ENCODE results near the gene ANKUB1. TPM values are rescaled to one million over a fixed set of nuclear protein-coding genes. Genes with fewer than 3 reads are reported as not detected.

Gene ANKUB1
- 0.34 and 4.1 TPM in 2 replicates for total RNA-seq

GRCh38 chr3:149792452-149793270 is at the start of gene ANKUB1:
TSS of gene ANKUB1 (minus strand) at chr3:149792554. CDS start at chr3:149792366, 188 bp downstream.

GRCh38 chr3:149812606-149813366 is 20.4 kb upstream of the ANKUB1 start, which contains the start of gene RNF13:
TSS of gene RNF13 (plus strand) at chr3:149813215. CDS start at chr3:149846027, 32,812 bp downstream.

GRCh38 chr3:149752051-149752787 is 40.1 kb downstream of the ANKUB1 start, which contains the start of gene COMMD2:
TSS of gene COMMD2 (minus strand) at chr3:149752489. CDS start at chr3:149752444, 45 bp downstream.

Other genes with a start within 250 kb of the ANKUB1 start
- 6.5 and 21.6 TPM in 2 replicates for gene WWTR1, start 134.5 kb downstream of the ANKUB1 start, total RNA-seq
- 29.7 and 43.1 TPM in 2 replicates for gene COMMD2, start 40.1 kb downstream of the ANKUB1 start, total RNA-seq
- gene RNF13, start 20.7 kb upstream of the ANKUB1 start, total RNA-seq, result 118 and 145 TPM in 2 replicates
- 234 and 328 TPM in 2 replicates for gene PFN2, start 178.3 kb upstream of the ANKUB1 start, total RNA-seq

Measured in nasal cavity respiratory epithelium epithelial cell of viscerocranial mucosa (primary cell).